GM23338 (cell line): ENCODE measurements around the gene CAMTA1. TPM values are rescaled to one million over a fixed set of nuclear protein-coding genes. Genes with fewer than 3 reads are reported as not detected.

Experiments
- ATAC-seq: fragments of 200-7000 bp; cut with Tn5 transposase; 3 replicates; pipeline ENCODE4 v1.9.1; 2020
- DNase-seq: peaks from one replicate; pipeline ENCODE4 v3.0.0-alpha.2; 2015; ENCODE audit warnings: low spot score
- H2AFZ ChIP-seq: fragments of 200-600 bp; sonication (generic); 2 replicates; pipeline ENCODE4 v1.8.0; 2016; ENCODE audit warnings: antibody characterized with exemption, mild to moderate bottlenecking, moderate library complexity
- H3F3A ChIP-seq: fragments of 200-600 bp; sonication (generic); replicated peaks from 2 replicates; pipeline ENCODE4 v1.8.0; 2017; ENCODE audit warnings: antibody characterized with exemption, mixed run types, low read depth
- H3K27ac ChIP-seq: fragments of 200-600 bp; sonication (generic); 2 replicates; pipeline ENCODE4 v1.6.1; 2016; ENCODE audit warnings: low read depth
- H3K27me3 ChIP-seq: fragments of 200-600 bp; sonication (generic); 2 replicates; pipeline ENCODE4 v1.8.0; 2016; ENCODE audit warnings: mild to moderate bottlenecking, mixed run types, moderate library complexity; ENCODE audit not compliant: insufficient read depth
- H3K36me3 ChIP-seq: fragments of 200-600 bp; sonication (generic); 2 replicates; pipeline ENCODE4 v1.8.0; 2016; ENCODE audit warnings: mild to moderate bottlenecking; ENCODE audit not compliant: insufficient read depth
- H3K4me1 ChIP-seq: fragments of 200-600 bp; sonication (generic); 2 replicates; pipeline ENCODE4 v1.8.0; 2016; ENCODE audit warnings: mild to moderate bottlenecking, moderate library complexity; ENCODE audit not compliant: insufficient read depth
- H3K4me2 ChIP-seq: fragments of 200-600 bp; sonication (generic); 2 replicates; pipeline ENCODE4 v1.7.1; 2017; ENCODE audit warnings: mixed run types
- H3K4me3 ChIP-seq: fragments of 200-600 bp; sonication (generic); 2 replicates; pipeline ENCODE4 v1.6.1; 2016; ENCODE audit warnings: mixed run types
- H3K79me2 ChIP-seq: fragments of 200-600 bp; sonication (generic); replicated peaks from 2 replicates; pipeline ENCODE4 v1.8.0; 2017; ENCODE audit warnings: mild to moderate bottlenecking; ENCODE audit not compliant: insufficient read depth
- H3K9me2 ChIP-seq: fragments of 200-600 bp; sonication (generic); 2 replicates; pipeline ENCODE4 v1.8.0; 2017; ENCODE audit not compliant: insufficient read depth
- H4K20me1 ChIP-seq: fragments of 200-600 bp; sonication (generic); replicated peaks from 2 replicates; pipeline ENCODE4 v1.8.0; 2017; ENCODE audit warnings: mild to moderate bottlenecking; ENCODE audit not compliant: insufficient read depth
- H3K27ac Mint-ChIP-seq: 2 replicates; pipeline ENCODE4 v1.8.0; 2020; ENCODE audit warnings: inconsistent platforms, mild to moderate bottlenecking, moderate library complexity, mixed read lengths
- H3K27me3 Mint-ChIP-seq: 3 replicates; pipeline ENCODE4 v1.8.0; 2022; ENCODE audit warnings: low read depth, mild to moderate bottlenecking, moderate library complexity, mixed read lengths, inconsistent platforms; ENCODE audit not compliant: insufficient read depth, poor library complexity
- H3K36me3 Mint-ChIP-seq: 3 replicates; pipeline ENCODE4 v1.8.0; 2021; ENCODE audit warnings: low read depth, mild to moderate bottlenecking, inconsistent platforms, moderate library complexity, mixed read lengths
- H3K4me1 Mint-ChIP-seq: 3 replicates; pipeline ENCODE4 v1.8.0; 2020; ENCODE audit warnings: mild to moderate bottlenecking, inconsistent platforms, mixed read lengths
- H3K4me3 Mint-ChIP-seq: 3 replicates; pipeline ENCODE4 v1.8.0; 2021; ENCODE audit warnings: moderate library complexity, mild to moderate bottlenecking, inconsistent platforms, mixed read lengths
- H3K9me3 Mint-ChIP-seq: 3 replicates; pipeline ENCODE4 v1.8.0; 2020; ENCODE audit warnings: moderate library complexity, mild to moderate bottlenecking, inconsistent platforms, mixed read lengths
- CREB1 ChIP-seq: fragments of 250-450 bp; sonication (Bioruptor Pico); IDR thresholded peaks from 2 replicates; pipeline ENCODE4 v1.5.0; 2020; ENCODE audit warnings: low read depth, mild to moderate bottlenecking, moderate library complexity
- ETS1 ChIP-seq: IDR thresholded peaks from 2 replicates; pipeline ENCODE4 v1.6.1; 2016; ENCODE audit warnings: antibody characterized with exemption
- EZH2phosphoT487 ChIP-seq: fragments of 200-600 bp; sonication (generic); IDR thresholded peaks from one replicate; pipeline ENCODE4 v1.8.1; 2018; ENCODE audit warnings: antibody characterized with exemption; ENCODE audit not compliant: unreplicated experiment
- JUNB ChIP-seq: IDR thresholded peaks from one replicate; pipeline ENCODE4 v1.6.1; 2016; ENCODE audit warnings: antibody characterized with exemption; ENCODE audit not compliant: unreplicated experiment
- POLR2AphosphoS5 ChIP-seq: IDR thresholded peaks from 2 replicates; pipeline ENCODE4 v1.6.1; 2016; ENCODE audit warnings: antibody characterized with exemption, low read depth
- REST ChIP-seq: IDR thresholded peaks from one replicate; pipeline ENCODE4 v1.6.1; 2018; ENCODE audit warnings: antibody characterized with exemption; ENCODE audit not compliant: unreplicated experiment
- STAT1 ChIP-seq: IDR thresholded peaks from one replicate; pipeline ENCODE4 v1.6.1; 2016; ENCODE audit warnings: antibody characterized with exemption; ENCODE audit not compliant: unreplicated experiment
- ZNF114 ChIP-seq: fragments of 250-450 bp; sonication (Bioruptor Pico); IDR thresholded peaks from 2 replicates; pipeline ENCODE4 v1.5.0; 2020; ENCODE audit warnings: mild to moderate bottlenecking, moderate library complexity
- ZNF331 ChIP-seq: fragments of 250-450 bp; sonication (Bioruptor Pico); IDR thresholded peaks from 2 replicates; pipeline ENCODE4 v1.5.0; 2020; ENCODE audit warnings: low read depth, mild to moderate bottlenecking, moderate library complexity
- polyA plus RNA-seq: library from polyadenylated mRNA; unstranded; fragments of >200 nt; fragmentation: Nextera tagmentation; extraction: Ambion mirVana; gene quantifications from 2 replicates; pipeline ENCODE4 v1.2.1, GENCODE V29; 2016
- total RNA-seq: library from RNA; depleted of rRNA; stranded (reverse); fragments of >200 nt; shearing (Covaris generic); gene quantifications from 2 replicates; pipeline ENCODE4 v1.2.3, GENCODE V29; 2014
- TF ChIP-seq, protein P1 (sequence below): fragments of 250-450 bp; sonication (Bioruptor Pico); IDR thresholded peaks from 2 replicates; pipeline ENCODE4 v1.5.0; 2020; ENCODE audit warnings: mild to moderate bottlenecking, moderate library complexity
- TF ChIP-seq, protein P2 (sequence below), 2 experiments: fragments of 200-600 bp in 1 of 2; sonication (generic) in 1 of 2; conservative IDR thresholded peaks; 2 replicates each; pipeline versions ENCODE4 v1.5.1 to v1.6.1; 2016 to 2017; ENCODE audit warnings: antibody characterized with exemption in 2 of 2, low read depth in 2 of 2, mild to moderate bottlenecking in 2 of 2, moderate library complexity in 1 of 2

Gene CAMTA1
- total and polyA plus RNA-seq, 2 experiments from 2014 or later, result 115 to 519 TPM

- TF ChIP-seq, protein P1, sequence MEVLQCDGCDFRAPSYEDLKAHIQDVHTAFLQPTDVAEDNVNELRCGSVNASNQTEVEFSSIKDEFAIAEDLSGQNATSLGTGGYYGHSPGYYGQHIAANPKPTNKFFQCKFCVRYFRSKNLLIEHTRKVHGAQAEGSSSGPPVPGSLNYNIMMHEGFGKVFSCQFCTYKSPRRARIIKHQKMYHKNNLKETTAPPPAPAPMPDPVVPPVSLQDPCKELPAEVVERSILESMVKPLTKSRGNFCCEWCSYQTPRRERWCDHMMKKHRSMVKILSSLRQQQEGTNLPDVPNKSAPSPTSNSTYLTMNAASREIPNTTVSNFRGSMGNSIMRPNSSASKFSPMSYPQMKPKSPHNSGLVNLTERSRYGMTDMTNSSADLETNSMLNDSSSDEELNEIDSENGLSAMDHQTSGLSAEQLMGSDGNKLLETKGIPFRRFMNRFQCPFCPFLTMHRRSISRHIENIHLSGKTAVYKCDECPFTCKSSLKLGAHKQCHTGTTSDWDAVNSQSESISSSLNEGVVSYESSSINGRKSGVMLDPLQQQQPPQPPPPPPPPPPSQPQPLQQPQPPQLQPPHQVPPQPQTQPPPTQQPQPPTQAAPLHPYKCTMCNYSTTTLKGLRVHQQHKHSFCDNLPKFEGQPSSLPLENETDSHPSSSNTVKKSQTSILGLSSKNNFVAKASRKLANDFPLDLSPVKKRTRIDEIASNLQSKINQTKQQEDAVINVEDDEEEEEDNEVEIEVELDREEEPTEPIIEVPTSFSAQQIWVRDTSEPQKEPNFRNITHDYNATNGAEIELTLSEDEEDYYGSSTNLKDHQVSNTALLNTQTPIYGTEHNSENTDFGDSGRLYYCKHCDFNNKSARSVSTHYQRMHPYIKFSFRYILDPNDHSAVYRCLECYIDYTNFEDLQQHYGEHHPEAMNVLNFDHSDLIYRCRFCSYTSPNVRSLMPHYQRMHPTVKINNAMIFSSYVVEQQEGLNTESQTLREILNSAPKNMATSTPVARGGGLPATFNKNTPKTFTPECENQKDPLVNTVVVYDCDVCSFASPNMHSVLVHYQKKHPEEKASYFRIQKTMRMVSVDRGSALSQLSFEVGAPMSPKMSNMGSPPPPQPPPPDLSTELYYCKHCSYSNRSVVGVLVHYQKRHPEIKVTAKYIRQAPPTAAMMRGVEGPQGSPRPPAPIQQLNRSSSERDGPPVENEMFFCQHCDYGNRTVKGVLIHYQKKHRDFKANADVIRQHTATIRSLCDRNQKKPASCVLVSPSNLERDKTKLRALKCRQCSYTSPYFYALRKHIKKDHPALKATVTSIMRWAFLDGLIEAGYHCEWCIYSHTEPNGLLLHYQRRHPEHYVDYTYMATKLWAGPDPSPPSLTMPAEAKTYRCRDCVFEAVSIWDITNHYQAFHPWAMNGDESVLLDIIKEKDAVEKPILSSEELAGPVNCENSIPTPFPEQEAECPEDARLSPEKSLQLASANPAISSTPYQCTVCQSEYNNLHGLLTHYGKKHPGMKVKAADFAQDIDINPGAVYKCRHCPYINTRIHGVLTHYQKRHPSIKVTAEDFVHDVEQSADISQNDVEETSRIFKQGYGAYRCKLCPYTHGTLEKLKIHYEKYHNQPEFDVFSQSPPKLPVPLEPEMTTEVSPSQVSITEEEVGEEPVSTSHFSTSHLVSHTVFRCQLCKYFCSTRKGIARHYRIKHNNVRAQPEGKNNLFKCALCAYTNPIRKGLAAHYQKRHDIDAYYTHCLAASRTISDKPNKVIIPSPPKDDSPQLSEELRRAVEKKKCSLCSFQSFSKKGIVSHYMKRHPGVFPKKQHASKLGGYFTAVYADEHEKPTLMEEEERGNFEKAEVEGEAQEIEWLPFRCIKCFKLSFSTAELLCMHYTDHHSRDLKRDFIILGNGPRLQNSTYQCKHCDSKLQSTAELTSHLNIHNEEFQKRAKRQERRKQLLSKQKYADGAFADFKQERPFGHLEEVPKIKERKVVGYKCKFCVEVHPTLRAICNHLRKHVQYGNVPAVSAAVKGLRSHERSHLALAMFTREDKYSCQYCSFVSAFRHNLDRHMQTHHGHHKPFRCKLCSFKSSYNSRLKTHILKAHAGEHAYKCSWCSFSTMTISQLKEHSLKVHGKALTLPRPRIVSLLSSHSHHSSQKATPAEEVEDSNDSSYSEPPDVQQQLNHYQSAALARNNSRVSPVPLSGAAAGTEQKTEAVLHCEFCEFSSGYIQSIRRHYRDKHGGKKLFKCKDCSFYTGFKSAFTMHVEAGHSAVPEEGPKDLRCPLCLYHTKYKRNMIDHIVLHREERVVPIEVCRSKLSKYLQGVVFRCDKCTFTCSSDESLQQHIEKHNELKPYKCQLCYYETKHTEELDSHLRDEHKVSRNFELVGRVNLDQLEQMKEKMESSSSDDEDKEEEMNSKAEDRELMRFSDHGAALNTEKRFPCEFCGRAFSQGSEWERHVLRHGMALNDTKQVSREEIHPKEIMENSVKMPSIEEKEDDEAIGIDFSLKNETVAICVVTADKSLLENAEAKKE (CRISPR knock-in tag), result no peak
Measured at GRCh38 chr1:7374563-7375160, 589.4 kb downstream of the CAMTA1 start (continued).

- no peak for ATAC-seq
- H2AFZ ChIP-seq, result no peak overlapping the region
- no peaks in the 10 kb centered on the region for H3F3A ChIP-seq
- no peaks in the 10 kb centered on the region for H3K79me2 ChIP-seq
- H3K27me3 Mint-ChIP-seq, result peaks cover 9% of the 10 kb centered on the region
- no peaks in the 10 kb centered on the region for H3K36me3 ChIP-seq
- H3K27ac ChIP-seq, result no peak overlapping the region
- no peak overlapping the region for H3K27ac Mint-ChIP-seq
- H4K20me1 ChIP-seq, result no peaks in the 10 kb centered on the region
- H3K9me2 ChIP-seq, result no peaks in the 10 kb centered on the region
- peaks cover 18% of the 10 kb centered on the region for H3K4me1 ChIP-seq
- H3K4me2 ChIP-seq, result no peak overlapping the region
- H3K4me3 Mint-ChIP-seq, result no peak overlapping the region
- no peak overlapping the region for H3K4me3 ChIP-seq
- H3K27me3 ChIP-seq, result no peaks in the 10 kb centered on the region
- H3K9me3 Mint-ChIP-seq, result no peaks in the 10 kb centered on the region
- no peak for DNase-seq
- H3K4me1 Mint-ChIP-seq, result peaks cover 41% of the 10 kb centered on the region
- no peaks in the 10 kb centered on the region for H3K36me3 Mint-ChIP-seq
- TF ChIP-seq CREB1 (CRISPR knock-in tag) (no peak), EZH2phosphoT487 (no peak), POLR2AphosphoS5 (no peak), REST (no peak), ZNF331 (no peak), ETS1 (no peak), ZNF114 (CRISPR knock-in tag) (no peak), JUNB (no peak), STAT1 (no peak)
- TF ChIP-seq, protein P2, sequence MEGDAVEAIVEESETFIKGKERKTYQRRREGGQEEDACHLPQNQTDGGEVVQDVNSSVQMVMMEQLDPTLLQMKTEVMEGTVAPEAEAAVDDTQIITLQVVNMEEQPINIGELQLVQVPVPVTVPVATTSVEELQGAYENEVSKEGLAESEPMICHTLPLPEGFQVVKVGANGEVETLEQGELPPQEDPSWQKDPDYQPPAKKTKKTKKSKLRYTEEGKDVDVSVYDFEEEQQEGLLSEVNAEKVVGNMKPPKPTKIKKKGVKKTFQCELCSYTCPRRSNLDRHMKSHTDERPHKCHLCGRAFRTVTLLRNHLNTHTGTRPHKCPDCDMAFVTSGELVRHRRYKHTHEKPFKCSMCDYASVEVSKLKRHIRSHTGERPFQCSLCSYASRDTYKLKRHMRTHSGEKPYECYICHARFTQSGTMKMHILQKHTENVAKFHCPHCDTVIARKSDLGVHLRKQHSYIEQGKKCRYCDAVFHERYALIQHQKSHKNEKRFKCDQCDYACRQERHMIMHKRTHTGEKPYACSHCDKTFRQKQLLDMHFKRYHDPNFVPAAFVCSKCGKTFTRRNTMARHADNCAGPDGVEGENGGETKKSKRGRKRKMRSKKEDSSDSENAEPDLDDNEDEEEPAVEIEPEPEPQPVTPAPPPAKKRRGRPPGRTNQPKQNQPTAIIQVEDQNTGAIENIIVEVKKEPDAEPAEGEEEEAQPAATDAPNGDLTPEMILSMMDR (conservative IDR thresholded peaks at IDR 0.05; ENCODE audit: low read depth in 2 of 2), result no peak
Measured at GRCh38 chr1:7375329-7375728, 590.1 kb downstream of the CAMTA1 start.
